ENCODE data around the gene KAZN. TPM values are rescaled to one million over a fixed set of nuclear protein-coding genes. Genes with fewer than 3 reads are reported as not detected.

Gene KAZN
- total RNA-seq, 1 donor from 2014 or later = 9.4 TPM

DNA sequence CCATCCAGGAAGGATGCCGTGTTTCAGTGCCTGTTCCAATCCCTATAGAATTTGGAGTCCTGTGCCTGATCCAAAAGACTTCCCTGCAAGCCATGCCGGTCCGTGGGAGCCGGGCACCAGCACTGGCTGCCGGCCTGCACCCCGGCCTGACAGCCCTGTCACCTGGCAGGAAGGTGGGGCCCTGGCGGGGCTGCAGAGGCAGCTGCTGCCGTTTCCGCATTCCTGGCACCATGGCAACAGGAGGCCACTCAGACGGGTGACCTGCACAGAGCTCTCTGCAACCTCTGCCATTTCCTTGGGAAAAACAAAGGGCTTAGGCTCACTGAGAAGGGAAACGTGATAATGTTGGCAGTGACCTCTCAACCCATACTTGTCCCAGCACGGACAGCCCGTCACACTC lies 491.9 kb downstream of the KAZN start:
- no peaks in the 10 kb centered on the region for H3K9me3 ChIP-seq (ENCODE audit: insufficient read depth, low read depth, low read length)
- H3K4me3 Mint-ChIP-seq (ENCODE audit: unreplicated experiment) = no peak overlapping the region
- H3K9me3 Mint-ChIP-seq (ENCODE audit: unreplicated experiment) = no peaks in the 10 kb centered on the region
- no peaks in the 10 kb centered on the region for H3K4me1 ChIP-seq (ENCODE audit: insufficient read depth, low read length)
- no peaks in the 10 kb centered on the region for H3K36me3 Mint-ChIP-seq (ENCODE audit: low read depth, unreplicated experiment)
- no peak overlapping the region for H3K4me2 ChIP-seq (ENCODE audit: low read length)
- TF ChIP-seq CTCF (IDR thresholded peaks at IDR 0.05; ENCODE audit: insufficient read depth, low read depth, low read length) (no peak), EZH2 (IDR thresholded peaks at IDR 0.05; ENCODE audit: insufficient read depth, low read length) (no peak)
- FAIRE-seq = no peak
- no peaks in the 10 kb centered on the region for H4K20me1 ChIP-seq (ENCODE audit: insufficient read depth, low read length)
- no peak overlapping the region for H3K27ac Mint-ChIP-seq (ENCODE audit: unreplicated experiment)
- H3K27me3 Mint-ChIP-seq (ENCODE audit: low read depth, unreplicated experiment) = no peaks in the 10 kb centered on the region
- H3K27ac ChIP-seq (ENCODE audit: low read depth, low read length) = no peak overlapping the region
- H3K4me3 ChIP-seq (ENCODE audit: insufficient read depth, low read depth, low read length) = no peak overlapping the region
- H2AFZ ChIP-seq (ENCODE audit: low read depth, low read length) = no peak overlapping the region
- peaks cover 12% of the 10 kb centered on the region for H3K4me1 Mint-ChIP-seq (ENCODE audit: low read depth, unreplicated experiment)
- no peak for DNase-seq (ENCODE audit: low read depth)
- no peak overlapping the region for H3K9ac ChIP-seq (ENCODE audit: low read length)
- no peaks in the 10 kb centered on the region for H3K79me2 ChIP-seq (ENCODE audit: insufficient read depth, low read length)
- H3K27me3 ChIP-seq (ENCODE audit: insufficient read depth, low read length) = no peaks in the 10 kb centered on the region
- no peaks in the 10 kb centered on the region for H3K36me3 ChIP-seq (ENCODE audit: insufficient read depth, low read length)

- Histone ChIP-seq H3K4me1 (ENCODE audit: insufficient read depth, low read length) (no peaks in the 10 kb centered on the region), H3K9me3 (ENCODE audit: insufficient read depth, low read depth, low read length) (no peaks in the 10 kb centered on the region), H3K9ac (ENCODE audit: low read length) (no peak overlapping the region), H3K79me2 (ENCODE audit: insufficient read depth, low read length) (no peaks in the 10 kb centered on the region), H3K4me3 (ENCODE audit: insufficient read depth, low read depth, low read length) (no peak overlapping the region), H3K27me3 (ENCODE audit: insufficient read depth, low read length) (peaks cover 5% of the 10 kb centered on the region), H3K4me2 (ENCODE audit: low read length) (no peak overlapping the region), H3K27ac (ENCODE audit: low read depth, low read length) (no peak overlapping the region), H2AFZ (ENCODE audit: low read depth, low read length) (no peak overlapping the region), H3K36me3 (ENCODE audit: insufficient read depth, low read length) (no peaks in the 10 kb centered on the region), H4K20me1 (ENCODE audit: insufficient read depth, low read length) (no peaks in the 10 kb centered on the region)
- no peak overlapping the region for H3K27ac Mint-ChIP-seq (ENCODE audit: unreplicated experiment)
- FAIRE-seq = no peak
- DNase-seq (ENCODE audit: low read depth) = no peak
- H3K4me3 Mint-ChIP-seq (ENCODE audit: unreplicated experiment) = no peak overlapping the region
- H3K36me3 Mint-ChIP-seq (ENCODE audit: low read depth, unreplicated experiment) = no peaks in the 10 kb centered on the region
- H3K27me3 Mint-ChIP-seq (ENCODE audit: low read depth, unreplicated experiment) = peaks cover 21% of the 10 kb centered on the region
- peaks cover 10% of the 10 kb centered on the region for H3K4me1 Mint-ChIP-seq (ENCODE audit: low read depth, unreplicated experiment)
- no peaks in the 10 kb centered on the region for H3K9me3 Mint-ChIP-seq (ENCODE audit: unreplicated experiment)
- no peak for TF ChIP-seq EZH2 (IDR thresholded peaks at IDR 0.05; ENCODE audit: insufficient read depth, low read length)
- no peak for TF ChIP-seq CTCF (IDR thresholded peaks at IDR 0.05; ENCODE audit: insufficient read depth, low read depth, low read length)
Measured at GRCh38 chr1:15094056-15094455, 495.6 kb downstream of the KAZN start.

- FAIRE-seq (no peak), DNase-seq (ENCODE audit: low read depth) (no peak)
- Histone ChIP-seq H3K27me3 (ENCODE audit: insufficient read depth, low read length) (peaks cover 6% of the 10 kb centered on the region), H3K4me2 (ENCODE audit: low read length) (no peak overlapping the region), H3K79me2 (ENCODE audit: insufficient read depth, low read length) (no peaks in the 10 kb centered on the region), H2AFZ (ENCODE audit: low read depth, low read length) (no peak overlapping the region), H3K27ac (ENCODE audit: low read depth, low read length) (no peak overlapping the region), H3K4me1 (ENCODE audit: insufficient read depth, low read length) (no peaks in the 10 kb centered on the region), H4K20me1 (ENCODE audit: insufficient read depth, low read length) (no peaks in the 10 kb centered on the region), H3K4me3 (ENCODE audit: insufficient read depth, low read depth, low read length) (no peak overlapping the region), H3K9ac (ENCODE audit: low read length) (no peak overlapping the region), H3K36me3 (ENCODE audit: insufficient read depth, low read length) (no peaks in the 10 kb centered on the region), H3K9me3 (ENCODE audit: insufficient read depth, low read depth, low read length) (no peaks in the 10 kb centered on the region)
- Mint-ChIP-seq H3K4me3 (ENCODE audit: unreplicated experiment) (no peak overlapping the region), H3K27me3 (ENCODE audit: low read depth, unreplicated experiment) (peaks cover 29% of the 10 kb centered on the region), H3K27ac (ENCODE audit: unreplicated experiment) (no peak overlapping the region), H3K9me3 (ENCODE audit: unreplicated experiment) (no peaks in the 10 kb centered on the region), H3K36me3 (ENCODE audit: low read depth, unreplicated experiment) (no peaks in the 10 kb centered on the region), H3K4me1 (ENCODE audit: low read depth, unreplicated experiment) (peaks cover 5% of the 10 kb centered on the region)
- TF ChIP-seq CTCF (IDR thresholded peaks at IDR 0.05; ENCODE audit: insufficient read depth, low read depth, low read length) = no peak
- TF ChIP-seq EZH2 (IDR thresholded peaks at IDR 0.05; ENCODE audit: insufficient read depth, low read length) = no peak
Measured at GRCh38 chr1:15094719-15095495, 496.4 kb downstream of the KAZN start.
